Panc1 (cell line): ENCODE results near the gene AFF2.

Experiments
- REST ChIP-seq, 2 experiments: IDR thresholded peaks; 2 replicates each; pipeline ENCODE4 v1.6.1; 2011 to 2012; ENCODE audit warnings: low read depth in 2 of 2, control low read depth in 1 of 2, low read length in 1 of 2, mild to moderate bottlenecking in 1 of 2, moderate library complexity in 1 of 2; ENCODE audit not compliant: insufficient read depth in 1 of 2
- TCF7L2 ChIP-seq: IDR thresholded peaks from 2 replicates; pipeline ENCODE4 v1.6.1; 2011; ENCODE audit warnings: mild to moderate bottlenecking, low read depth, low read length, inconsistent platforms
- TF ChIP-seq, protein P1 (sequence below): fragments of 450-650 bp; IDR thresholded peaks from 2 replicates; pipeline ENCODE4 v1.5.1; 2017; ENCODE audit warnings: mild to moderate bottlenecking

GRCh38 chrX:148813967-148814366, 313.6 kb downstream of the AFF2 start:
- TF ChIP-seq REST (IDR thresholded peaks at IDR 0.05; ENCODE audit: insufficient read depth in 1 of 2, low read depth in 2 of 2, low read length in 1 of 2), result no peak
- TF ChIP-seq, protein P1, sequence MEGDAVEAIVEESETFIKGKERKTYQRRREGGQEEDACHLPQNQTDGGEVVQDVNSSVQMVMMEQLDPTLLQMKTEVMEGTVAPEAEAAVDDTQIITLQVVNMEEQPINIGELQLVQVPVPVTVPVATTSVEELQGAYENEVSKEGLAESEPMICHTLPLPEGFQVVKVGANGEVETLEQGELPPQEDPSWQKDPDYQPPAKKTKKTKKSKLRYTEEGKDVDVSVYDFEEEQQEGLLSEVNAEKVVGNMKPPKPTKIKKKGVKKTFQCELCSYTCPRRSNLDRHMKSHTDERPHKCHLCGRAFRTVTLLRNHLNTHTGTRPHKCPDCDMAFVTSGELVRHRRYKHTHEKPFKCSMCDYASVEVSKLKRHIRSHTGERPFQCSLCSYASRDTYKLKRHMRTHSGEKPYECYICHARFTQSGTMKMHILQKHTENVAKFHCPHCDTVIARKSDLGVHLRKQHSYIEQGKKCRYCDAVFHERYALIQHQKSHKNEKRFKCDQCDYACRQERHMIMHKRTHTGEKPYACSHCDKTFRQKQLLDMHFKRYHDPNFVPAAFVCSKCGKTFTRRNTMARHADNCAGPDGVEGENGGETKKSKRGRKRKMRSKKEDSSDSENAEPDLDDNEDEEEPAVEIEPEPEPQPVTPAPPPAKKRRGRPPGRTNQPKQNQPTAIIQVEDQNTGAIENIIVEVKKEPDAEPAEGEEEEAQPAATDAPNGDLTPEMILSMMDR, result no peak
- no peak for TF ChIP-seq TCF7L2
